HepG2 (cell line): ENCODE results near the gene RRBP1. TPM values are rescaled to one million over a fixed set of nuclear protein-coding genes. Genes with fewer than 3 reads are reported as not detected.

Source experiments
- CAMTA2 ChIP-seq: sonication (generic); formaldehyde crosslinking; IDR thresholded peaks from 2 replicates; pipeline ENCODE4 v1.4.0; 2020; ENCODE audit warnings: mild to moderate bottlenecking, missing genetic modification reagents, borderline replicate concordance
- DR1 ChIP-seq: sonication (generic); formaldehyde crosslinking; IDR thresholded peaks from 2 replicates; pipeline ENCODE4 v1.8.0; 2021; ENCODE audit warnings: mild to moderate bottlenecking, missing genetic modification reagents, inconsistent platforms
- FUBP1 ChIP-seq: sonication (generic); formaldehyde crosslinking; IDR thresholded peaks from 2 replicates; pipeline ENCODE4 v1.5.1; 2020; ENCODE audit warnings: missing genetic modification reagents, mild to moderate bottlenecking, borderline replicate concordance
- IKZF5 ChIP-seq: IDR thresholded peaks from 2 replicates; pipeline ENCODE4 v1.6.1; 2018; ENCODE audit warnings: missing genetic modification reagents, mild to moderate bottlenecking, missing compliant biosample characterization
- KDM3A ChIP-seq: IDR thresholded peaks from 2 replicates; pipeline ENCODE4 v1.6.1; 2018; ENCODE audit warnings: low read depth, missing compliant biosample characterization
- KLF13 ChIP-seq: sonication (generic); formaldehyde crosslinking; IDR thresholded peaks from 2 replicates; pipeline ENCODE4 v1.4.0; 2020; ENCODE audit warnings: mild to moderate bottlenecking, missing genetic modification reagents
- NONO ChIP-seq, 2 experiments: fragments of 450-650 bp in 1 of 2; sonication (generic) in 1 of 2; formaldehyde crosslinking in 1 of 2; IDR thresholded peaks in 1 of 2; conservative IDR thresholded peaks in 1 of 2; 2 replicates each; pipeline versions ENCODE4 v1.6.1 to v1.8.0; 2017 to 2022; ENCODE audit warnings: mild to moderate bottlenecking in 1 of 2, missing genetic modification reagents in 1 of 2, moderate library complexity in 1 of 2
- POLR2G ChIP-seq: fragments of 200-400 bp; formaldehyde crosslinking; IDR thresholded peaks from 2 replicates; pipeline ENCODE4 v1.6.1; 2018; ENCODE audit warnings: mild to moderate bottlenecking, low read depth, low read length, moderate library complexity
- RAD51 ChIP-seq: fragments of 450-650 bp; IDR thresholded peaks from 2 replicates; pipeline ENCODE4 v1.6.1; 2016; ENCODE audit warnings: borderline replicate concordance
- RXRA ChIP-seq: sonication (generic); formaldehyde crosslinking; IDR thresholded peaks from 2 replicates; pipeline ENCODE4 v1.5.1; 2020; ENCODE audit warnings: missing genetic modification reagents
- TBX3 ChIP-seq: fragments of 450-650 bp; IDR thresholded peaks from 2 replicates; pipeline ENCODE4 v1.6.1; 2017; ENCODE audit warnings: antibody characterized with exemption, mild to moderate bottlenecking, inconsistent platforms, borderline replicate concordance
- ZBTB26 ChIP-seq: IDR thresholded peaks from 2 replicates; pipeline ENCODE4 v1.6.1; 2016; ENCODE audit warnings: missing compliant biosample characterization, missing genetic modification reagents, borderline replicate concordance
- ZBTB7B ChIP-seq: sonication (generic); formaldehyde crosslinking; IDR thresholded peaks from 2 replicates; pipeline ENCODE4 v1.4.0; 2020; ENCODE audit warnings: missing genetic modification reagents
- ZNF17 ChIP-seq: sonication (generic); formaldehyde crosslinking; IDR thresholded peaks from 2 replicates; pipeline ENCODE4 v1.5.0; 2020; ENCODE audit warnings: mild to moderate bottlenecking, missing genetic modification reagents
- ZNF207 ChIP-seq: fragments of 450-650 bp; IDR thresholded peaks from 2 replicates; pipeline ENCODE4 v1.6.1; 2016; ENCODE audit warnings: antibody characterized with exemption, borderline replicate concordance
- ZNF333 ChIP-seq: sonication (generic); formaldehyde crosslinking; IDR thresholded peaks from 2 replicates; pipeline ENCODE4 v1.4.0; 2020; ENCODE audit warnings: mild to moderate bottlenecking, missing genetic modification reagents, borderline replicate concordance
- ZNF430 ChIP-seq: sonication (generic); formaldehyde crosslinking; IDR thresholded peaks from 2 replicates; pipeline ENCODE4 v1.9.0; 2021; ENCODE audit warnings: mild to moderate bottlenecking, missing genetic modification reagents
- ZNF441 ChIP-seq: sonication (generic); formaldehyde crosslinking; IDR thresholded peaks from 2 replicates; pipeline ENCODE4 v1.7.0; 2021; ENCODE audit warnings: missing genetic modification reagents, borderline replicate concordance
- ZNF747 ChIP-seq: sonication (generic); formaldehyde crosslinking; IDR thresholded peaks from 2 replicates; pipeline ENCODE4 v1.8.1; 2023; ENCODE audit warnings: missing genetic modification reagents, mild to moderate bottlenecking, borderline replicate concordance
- ZNF83 ChIP-seq: sonication (generic); formaldehyde crosslinking; IDR thresholded peaks from 2 replicates; pipeline ENCODE4 v1.4.0; 2020; ENCODE audit warnings: missing genetic modification reagents, mild to moderate bottlenecking, borderline replicate concordance
- polyA plus RNA-seq, 8 experiments: library from polyadenylated mRNA; depleted of rRNA in 3 of 8; stranded (reverse) in 7 of 8; unstranded in 1 of 8; fragments of >200 nt; fragmentation: Illumina TruSeq in 4 of 8; extraction: Trizol in 4 of 8; gene quantifications; 2 replicates each; pipeline versions ENCODE4 v1.2.1 to v1.2.3, GENCODE V29; 2011 to 2016; ENCODE audit warnings: low read depth in 4 of 8, missing spikeins in 1 of 8, mixed read lengths in 1 of 8; ENCODE audit not compliant: insufficient read depth in 1 of 8
- total RNA-seq, 5 experiments: library from RNA; depleted of rRNA; stranded (reverse); fragments of >200 nt; fragmentation: Illumina TruSeq; extraction: Trizol; gene quantifications; 2 replicates each; pipeline ENCODE4 v1.2.3, GENCODE V29; 2016; ENCODE audit warnings: low read depth in 1 of 5
- TF ChIP-seq, protein P1 (sequence below): sonication (generic); formaldehyde crosslinking; IDR thresholded peaks from 2 replicates; pipeline ENCODE4 v1.4.0; 2020; ENCODE audit warnings: mild to moderate bottlenecking, low read depth, missing genetic modification reagents

The RRBP1 gene
- total and polyA plus RNA-seq, 2 of the 13 experiments (the other 11 are each of a cell fraction or from before 2014, with no cell fraction given): 150 to 222 TPM

GRCh38 chr20:17722493-17723300 lies 40.7 kb upstream of the RRBP1 start (continued):
- TF ChIP-seq ZBTB26 (CRISPR knock-in tag) (no peak; the same call in 1 of the 2 replicates), TBX3 (no peak), FUBP1 (CRISPR knock-in tag) (no peak), ZNF747 (0 out of 2 replicates have a peak, but pooled peaks have one; percentile 32), RXRA (CRISPR knock-in tag) (no peak), NONO (IDR thresholded peaks at IDR 0.05) (no peak), NONO (CRISPR knock-in tag; conservative IDR thresholded peaks at IDR 0.05) (no peak), KDM3A (CRISPR knock-in tag) (no peak), DR1 (CRISPR knock-in tag) (no peak; the same call in 1 of the 2 replicates), ZNF430 (CRISPR knock-in tag) (0 out of 2 replicates have a peak, but pooled peaks have one; percentile 30), ZNF17 (no peak), POLR2G (no peak), KLF13 (CRISPR knock-in tag) (no peak), RAD51 (no peak), ZBTB7B (no peak), ZNF333 (no peak), ZNF207 (no peak), ZNF441 (CRISPR knock-in tag) (0 out of 2 replicates have a peak, but pooled peaks have one; percentile 6), IKZF5 (CRISPR knock-in tag) (no peak), ZNF83 (CRISPR knock-in tag) (no peak), CAMTA2 (CRISPR knock-in tag) (0 out of 2 replicates have a peak, but pooled peaks have one; percentile 25)
- TF ChIP-seq, protein P1, sequence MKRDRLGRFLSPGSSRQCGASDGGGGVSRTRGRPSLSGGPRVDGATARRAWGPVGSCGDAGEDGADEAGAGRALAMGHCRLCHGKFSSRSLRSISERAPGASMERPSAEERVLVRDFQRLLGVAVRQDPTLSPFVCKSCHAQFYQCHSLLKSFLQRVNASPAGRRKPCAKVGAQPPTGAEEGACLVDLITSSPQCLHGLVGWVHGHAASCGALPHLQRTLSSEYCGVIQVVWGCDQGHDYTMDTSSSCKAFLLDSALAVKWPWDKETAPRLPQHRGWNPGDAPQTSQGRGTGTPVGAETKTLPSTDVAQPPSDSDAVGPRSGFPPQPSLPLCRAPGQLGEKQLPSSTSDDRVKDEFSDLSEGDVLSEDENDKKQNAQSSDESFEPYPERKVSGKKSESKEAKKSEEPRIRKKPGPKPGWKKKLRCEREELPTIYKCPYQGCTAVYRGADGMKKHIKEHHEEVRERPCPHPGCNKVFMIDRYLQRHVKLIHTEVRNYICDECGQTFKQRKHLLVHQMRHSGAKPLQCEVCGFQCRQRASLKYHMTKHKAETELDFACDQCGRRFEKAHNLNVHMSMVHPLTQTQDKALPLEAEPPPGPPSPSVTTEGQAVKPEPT (CRISPR knock-in tag): peak; percentile 44; the same call in 1 of the 2 replicates
